8988T (cell line): ENCODE measurements around the gene IRF6.

Experiments
- DNase-seq: peaks from one replicate; pipeline ENCODE4 v3.0.0; 2011

Gene IRF6

GRCh38 chr1:209805875-209806760 is at the start of gene IRF6:
IRF6 (minus strand) TSS chr1:209806142; CDS start chr1:209801413, 4,729 bp downstream.
- DNase-seq, result no peak

DNA sequence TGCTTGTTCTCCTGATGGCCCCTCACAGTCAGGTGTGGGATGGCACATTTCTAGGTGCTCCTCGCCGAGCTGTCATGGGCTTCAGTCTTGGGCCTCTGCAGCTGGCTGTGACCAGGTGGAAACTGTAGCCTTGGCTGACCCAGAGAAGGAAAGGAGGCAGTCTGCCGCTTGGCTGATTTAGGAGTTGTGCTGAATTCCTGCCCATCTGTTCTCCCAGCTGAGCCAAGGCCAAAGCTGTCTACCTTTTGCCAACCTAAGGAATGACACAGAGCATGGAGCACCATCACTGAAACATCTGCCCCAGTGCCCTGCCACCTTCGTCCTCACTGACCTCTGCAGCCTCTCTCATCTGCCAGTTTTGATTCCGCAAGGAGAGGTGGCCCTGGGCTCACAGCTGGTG is 49.7 kb upstream of the IRF6 start:
- DNase-seq, result no peak

GRCh38 chr1:209855006-209855405 is 49.1 kb upstream of the IRF6 start:
- DNase-seq, result no peak

GRCh38 chr1:209854196-209854595 is 48.3 kb upstream of the IRF6 start:
- DNase-seq, result no peak

- DNase-seq, result no peak
Observed at GRCh38 chr1:209853676-209854075, 47.7 kb upstream of the IRF6 start.

GRCh38 chr1:209850342-209850979 is 44.5 kb upstream of the IRF6 start:
- peak; percentile 40 for DNase-seq

DNA sequence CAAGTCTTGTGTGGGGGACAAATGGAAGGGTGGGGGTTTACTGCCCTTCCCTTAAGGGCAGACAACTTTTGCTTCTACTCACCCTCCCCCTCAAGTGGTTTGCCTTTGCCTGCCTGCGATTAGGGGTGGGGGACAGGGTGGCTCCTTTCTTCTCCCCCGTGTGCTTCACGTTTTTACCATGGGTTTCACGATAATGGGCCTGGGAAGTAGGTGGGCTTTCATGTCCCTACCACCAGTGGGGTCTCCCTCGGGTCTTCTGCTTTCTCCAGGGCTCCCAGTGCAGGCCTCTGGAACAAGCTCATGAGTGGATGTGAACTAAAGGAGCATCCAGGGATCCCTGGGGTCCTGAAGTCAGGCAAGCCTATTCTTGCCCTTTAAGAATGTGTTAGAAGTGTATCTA is 43.4 kb upstream of the IRF6 start:
- no peak for DNase-seq

GRCh38 chr1:209845408-209845725 is 39.4 kb upstream of the IRF6 start:
- no peak for DNase-seq

- no peak for DNase-seq
Observed at GRCh38 chr1:209844695-209845407, 38.9 kb upstream of the IRF6 start.

DNA sequence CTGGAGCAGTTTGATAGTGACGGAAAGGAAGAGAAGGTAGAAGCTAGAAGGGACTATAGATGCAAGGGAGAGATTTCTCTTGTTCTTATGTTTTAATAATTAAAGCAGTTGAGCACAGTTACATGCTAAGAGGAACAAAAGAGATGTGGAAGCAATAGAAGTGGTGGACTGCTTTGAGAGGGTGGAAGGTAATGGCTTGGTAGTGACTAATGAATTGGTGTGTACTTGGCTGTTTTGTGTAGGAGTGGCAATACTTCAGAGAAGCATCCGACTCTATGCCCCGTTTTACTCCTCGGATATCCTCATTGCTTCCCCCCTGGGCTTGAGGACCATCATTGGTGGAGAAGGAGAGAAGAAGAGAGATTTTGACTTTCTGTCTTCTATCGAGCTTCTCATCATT is 34.7 kb upstream of the IRF6 start:
- no peak for DNase-seq

DNA sequence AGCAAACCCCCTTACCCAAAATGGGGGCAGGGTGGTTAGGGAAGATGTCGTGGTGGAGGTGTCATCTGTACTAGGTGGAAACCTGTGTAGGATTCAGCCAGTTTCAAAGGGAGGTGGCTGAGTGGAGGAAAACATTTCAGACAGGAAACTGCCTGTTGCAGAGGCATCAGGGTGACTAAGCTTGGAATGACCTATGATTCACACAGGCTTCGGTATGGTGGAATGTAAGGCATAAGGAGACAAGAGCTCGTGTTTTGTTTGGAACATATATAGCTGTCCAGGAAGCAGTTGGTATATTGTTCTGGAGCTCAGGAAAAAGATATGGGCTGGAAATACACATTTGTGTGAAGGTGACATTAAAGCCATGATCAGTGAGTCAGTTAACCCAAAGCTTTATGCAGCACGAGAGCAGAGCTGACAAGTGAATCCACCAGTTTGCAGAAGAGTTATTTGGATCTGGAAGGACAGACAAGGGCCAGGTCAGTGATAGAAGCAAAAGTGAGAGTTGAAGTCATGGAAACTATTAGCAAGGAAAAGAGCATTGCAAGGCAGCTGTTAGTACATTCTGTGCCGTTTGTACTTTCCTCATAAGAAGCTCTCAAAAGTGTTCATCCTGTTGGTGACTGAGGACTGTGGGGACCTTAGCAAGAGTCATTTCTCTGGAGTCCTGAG is 34.1 kb upstream of the IRF6 start:
- DNase-seq, result peak; percentile 47

- DNase-seq, result no peak
Observed at GRCh38 chr1:209838537-209838936, 32.6 kb upstream of the IRF6 start.

DNA sequence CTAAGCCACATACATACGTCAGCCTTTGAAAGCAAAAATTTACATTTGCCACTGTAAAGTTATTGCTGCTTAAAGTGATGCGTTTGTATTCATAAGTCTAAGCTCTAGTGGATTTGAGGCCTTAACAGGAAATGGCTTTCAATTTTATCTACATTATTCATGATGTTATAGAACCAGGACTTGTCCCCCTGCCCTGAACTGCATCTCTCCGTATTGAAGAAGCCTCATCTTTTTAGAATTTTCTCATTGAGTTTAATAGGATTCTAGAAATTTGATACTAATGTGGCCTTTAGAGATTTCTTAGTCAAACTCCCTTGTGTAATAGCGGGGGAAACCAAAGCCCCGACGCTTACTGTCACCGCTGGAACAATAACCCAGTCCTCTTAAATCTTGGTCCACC is 31.7 kb upstream of the IRF6 start:
- DNase-seq, result no peak

DNA sequence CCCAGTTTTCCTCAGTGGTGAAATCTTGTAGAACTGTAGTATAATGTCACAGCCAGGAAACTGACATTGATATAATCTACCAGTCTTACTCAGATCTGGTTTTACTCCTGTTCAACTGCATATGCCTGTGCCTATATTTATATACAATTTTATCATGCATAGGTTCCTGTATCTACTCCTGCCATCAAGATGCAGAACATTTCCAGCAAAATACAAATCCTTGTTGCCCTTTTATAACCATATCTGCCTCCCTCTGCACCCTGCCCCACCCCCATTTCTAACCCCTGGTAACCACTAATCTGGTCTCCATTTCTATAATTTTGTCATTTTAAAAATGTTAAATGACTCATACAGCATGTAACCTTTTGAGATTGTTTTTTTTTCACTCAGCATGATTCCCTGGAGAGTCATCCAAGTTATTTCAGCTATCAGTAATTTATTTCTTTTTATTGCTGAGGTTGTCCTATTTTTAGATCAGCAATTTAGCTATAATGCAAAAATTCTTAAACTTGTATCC is 29.9 kb upstream of the IRF6 start:
- DNase-seq, result no peak

DNA sequence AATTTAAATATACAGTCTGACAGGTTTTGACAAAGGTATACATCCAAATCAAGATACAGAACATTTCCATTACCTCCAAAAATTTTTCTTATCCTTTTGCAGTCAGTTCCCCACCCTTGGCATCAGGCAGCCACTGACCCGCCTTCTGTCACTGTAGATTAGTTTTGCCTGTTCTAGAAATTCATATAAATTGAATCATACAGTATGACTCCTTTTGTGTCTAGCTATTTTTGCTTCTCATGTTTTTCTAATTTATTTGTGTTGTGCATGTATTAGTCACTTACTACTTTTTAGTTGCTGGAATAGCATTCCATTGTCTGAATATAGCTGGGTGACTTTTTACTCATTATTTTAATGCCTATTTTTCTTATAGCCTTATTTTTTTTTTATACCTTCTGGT is 25.7 kb upstream of the IRF6 start:
- DNase-seq, result no peak

DNA sequence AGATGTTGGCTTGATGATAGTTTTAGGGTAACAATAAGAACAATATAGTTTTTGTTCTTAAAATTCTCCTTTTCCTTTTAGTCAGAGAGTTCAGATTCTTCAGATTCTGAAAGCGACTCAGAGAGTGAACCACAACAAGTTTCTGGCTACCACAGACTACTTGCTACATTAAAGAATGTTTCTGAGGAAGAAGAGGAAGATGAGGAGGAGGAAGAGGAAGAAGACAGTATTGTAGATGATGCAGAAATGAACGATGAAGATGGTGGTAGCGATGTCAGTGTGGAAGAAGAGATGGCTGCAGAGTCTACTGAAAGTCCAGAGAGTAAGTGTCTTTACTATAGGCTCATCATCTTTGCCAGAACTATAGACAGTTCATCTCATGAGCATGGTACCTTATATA is 24.8 kb upstream of the IRF6 start:
- DNase-seq, result no peak

GRCh38 chr1:209829716-209830115 is 23.8 kb upstream of the IRF6 start:
- DNase-seq, result no peak

GRCh38 chr1:209827384-209828262 is 21.7 kb upstream of the IRF6 start, which contains the start of gene UTP25:
UTP25 (plus strand) TSS chr1:209827972; CDS start chr1:209828064, 92 bp downstream.
- DNase-seq, result peak; percentile 33

DNA sequence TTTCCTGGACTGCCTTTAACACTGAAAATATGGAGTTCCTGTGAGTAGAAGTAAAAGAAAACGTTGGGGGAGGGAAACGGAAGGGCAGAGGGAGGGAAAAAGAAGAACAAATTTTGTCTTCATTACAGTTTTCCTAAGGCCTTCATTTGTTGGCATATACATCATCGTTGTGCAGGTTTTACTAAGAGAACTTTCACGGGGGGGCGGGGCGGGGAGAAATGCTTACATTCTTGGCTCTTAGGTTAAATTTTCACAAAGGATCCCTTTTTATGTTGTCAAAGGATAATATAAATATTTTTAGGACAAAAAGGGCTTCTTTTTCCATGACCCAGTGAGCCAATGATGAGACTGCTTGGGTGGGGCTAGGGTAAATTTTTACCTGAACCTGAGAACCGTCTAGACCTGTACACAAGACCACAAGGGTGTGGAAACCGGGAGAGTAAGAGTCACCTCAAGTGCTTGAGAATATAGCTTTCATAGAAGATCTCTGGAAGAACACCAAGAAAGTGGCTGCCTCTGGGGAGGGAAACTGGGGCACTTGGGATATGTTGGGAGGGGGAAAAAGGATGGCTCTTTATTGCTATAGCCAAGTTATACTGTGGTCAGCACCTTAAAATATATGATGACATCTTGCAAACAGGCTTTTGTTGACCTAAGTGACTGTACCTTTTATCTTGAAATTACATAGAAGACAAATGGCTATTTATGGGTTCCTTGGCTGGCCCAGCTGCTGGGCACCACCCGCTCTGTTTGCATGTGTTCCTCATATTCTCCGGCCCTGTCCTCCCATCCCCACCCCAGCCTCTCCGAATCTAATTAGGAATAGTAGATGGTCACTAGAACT is 19.9 kb upstream of the IRF6 start:
- no peak for DNase-seq

DNA sequence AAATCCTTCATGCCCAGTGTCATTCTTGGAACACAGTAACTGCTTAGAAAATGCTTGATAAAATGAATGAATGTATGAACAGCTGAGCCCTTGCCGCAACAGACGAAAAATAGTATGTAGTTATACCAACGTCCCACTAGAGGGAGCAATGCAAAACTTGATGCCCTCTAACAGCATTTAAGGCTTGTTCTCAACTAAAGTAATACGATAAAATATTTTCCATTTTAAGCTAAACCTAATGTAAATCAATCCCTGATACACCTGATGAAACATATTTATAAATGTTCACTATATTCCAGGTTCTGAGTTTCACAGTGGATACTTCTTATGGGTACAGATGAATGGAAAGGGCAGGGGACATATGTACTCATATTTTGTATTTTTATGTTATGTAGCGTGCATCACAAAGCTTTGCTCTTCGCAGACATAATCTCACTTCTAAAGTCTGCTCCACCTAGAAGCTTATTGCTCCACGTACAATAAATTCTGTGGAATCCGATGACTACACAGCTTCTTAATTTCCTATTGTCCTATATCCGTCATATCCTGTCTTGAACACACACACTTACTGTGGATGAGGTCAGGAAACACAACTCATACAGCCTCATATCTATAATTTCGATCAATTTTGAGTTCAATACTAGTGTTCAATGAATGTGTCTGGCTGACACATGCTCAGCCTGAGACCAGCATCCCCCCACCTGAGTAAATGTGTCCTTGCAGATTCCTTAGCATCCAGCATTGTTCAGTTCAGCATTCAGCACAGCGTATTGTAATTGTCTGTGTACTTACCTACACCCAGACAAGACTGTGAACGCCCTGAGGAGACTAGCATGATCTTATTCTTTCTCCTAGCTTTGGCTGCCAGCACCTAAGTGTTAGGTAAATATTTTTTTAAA is 17.4 kb upstream of the IRF6 start:
- no peak for DNase-seq
